Superior temporal gyrus (tissue), 1 donor: ENCODE results near the gene PTPRH.
"Not testable (repeated sequence)": the region's sequence is repeated elsewhere in the genome, so short reads cannot be mapped to it uniquely, and the experiment has no call there.

Experiments
- DNase-seq: peaks from one replicate; pipeline ENCODE4 v3.0.0-alpha.2; 2016; ENCODE audit errors: extremely low spot score

PTPRH gene

DNA sequence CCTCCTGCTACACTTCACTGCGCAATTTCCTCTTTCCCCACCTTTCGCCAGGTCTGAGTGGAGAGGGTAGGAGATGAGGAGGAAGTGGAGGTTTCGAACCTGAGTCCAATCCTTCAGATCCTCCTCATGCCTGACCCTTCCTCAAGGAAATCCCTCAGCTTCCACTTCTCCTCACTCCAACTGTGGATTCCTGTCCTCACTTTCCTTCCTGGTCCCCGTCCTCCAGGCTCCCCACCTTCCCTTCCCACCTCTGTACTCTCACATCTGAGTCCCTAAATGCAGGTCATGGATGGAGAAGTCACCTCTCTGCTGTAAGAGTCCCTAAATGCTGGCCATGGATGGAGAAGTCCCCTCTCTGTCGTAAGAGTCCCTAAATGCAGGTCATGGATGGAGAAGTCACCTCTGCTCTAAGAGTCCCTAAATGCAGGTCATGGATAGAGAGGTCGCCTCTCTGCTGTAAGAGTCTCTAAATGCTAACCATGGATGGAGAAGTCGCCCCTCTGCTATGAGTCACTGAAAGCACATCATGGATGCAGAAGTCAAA, 16.2 kb upstream of the PTPRH start:
- DNase-seq = no peak

DNA sequence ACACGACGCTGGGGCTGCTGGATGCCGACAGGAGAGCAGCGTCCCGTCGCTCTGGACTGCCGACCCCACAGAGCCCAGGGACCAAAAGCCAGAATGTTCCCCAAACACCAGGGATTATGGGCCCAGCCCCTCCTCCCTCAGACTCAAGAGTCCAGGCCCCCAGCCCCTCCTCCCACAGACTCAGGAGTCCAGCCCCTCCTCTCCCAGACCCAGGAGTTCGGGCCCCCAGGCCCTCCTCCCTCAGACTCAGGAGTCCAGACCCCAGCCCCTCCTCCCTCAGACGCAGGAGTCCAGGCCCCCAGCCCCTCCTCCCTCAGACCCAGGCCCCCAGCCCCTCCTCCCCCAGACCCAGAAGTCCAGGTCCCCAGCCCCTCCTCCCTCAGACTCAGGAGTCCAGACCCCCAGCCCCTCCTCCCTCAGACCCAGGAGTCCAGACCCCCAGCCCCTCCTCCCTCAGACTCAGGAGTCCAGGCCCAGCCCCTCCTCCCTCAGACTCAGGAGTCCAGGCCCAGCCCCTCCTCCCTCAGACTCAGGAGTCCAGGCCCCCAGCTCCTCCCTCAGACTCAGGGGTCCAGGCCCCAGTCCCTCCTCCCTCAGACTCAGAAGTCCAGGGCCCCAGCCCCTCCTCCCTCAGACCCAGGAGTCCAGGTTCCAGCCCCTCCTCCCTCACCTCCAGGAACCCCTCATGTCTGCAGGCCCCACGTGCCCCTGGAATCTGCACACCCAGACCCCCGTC, 15.5 kb upstream of the PTPRH start:
- DNase-seq = not testable (repeated sequence)

DNA sequence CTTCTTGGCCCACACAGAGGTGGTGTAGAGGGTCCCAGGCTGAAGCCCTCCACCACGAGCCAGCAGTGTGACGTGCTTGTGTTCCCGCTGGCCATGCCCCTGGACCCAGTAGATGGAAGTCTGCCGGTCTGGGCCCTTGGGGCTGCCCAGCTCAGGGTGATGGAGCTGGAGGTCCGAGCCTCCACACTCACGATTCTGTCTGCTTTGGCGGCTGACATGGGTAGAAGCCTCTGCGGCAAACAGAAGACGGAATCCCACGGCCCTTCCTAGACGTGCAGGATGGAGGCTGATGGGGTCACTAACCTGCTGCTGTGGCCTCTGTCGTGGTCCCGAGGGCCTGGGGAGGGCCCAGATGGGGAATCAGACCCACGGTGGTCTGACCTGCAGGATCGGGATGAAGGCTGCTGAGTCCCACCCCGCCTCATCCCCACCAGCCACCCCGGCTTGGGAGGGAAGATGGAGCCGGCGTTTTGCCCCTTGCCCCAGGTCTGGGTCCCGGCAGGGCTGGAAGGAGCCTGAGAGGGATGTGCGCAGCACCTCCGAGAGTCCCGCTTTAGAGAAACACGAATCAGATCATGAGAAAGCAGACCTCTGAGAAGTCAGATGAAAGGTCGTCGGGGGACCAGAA, 14.9 kb upstream of the PTPRH start:
- DNase-seq = no peak

DNA sequence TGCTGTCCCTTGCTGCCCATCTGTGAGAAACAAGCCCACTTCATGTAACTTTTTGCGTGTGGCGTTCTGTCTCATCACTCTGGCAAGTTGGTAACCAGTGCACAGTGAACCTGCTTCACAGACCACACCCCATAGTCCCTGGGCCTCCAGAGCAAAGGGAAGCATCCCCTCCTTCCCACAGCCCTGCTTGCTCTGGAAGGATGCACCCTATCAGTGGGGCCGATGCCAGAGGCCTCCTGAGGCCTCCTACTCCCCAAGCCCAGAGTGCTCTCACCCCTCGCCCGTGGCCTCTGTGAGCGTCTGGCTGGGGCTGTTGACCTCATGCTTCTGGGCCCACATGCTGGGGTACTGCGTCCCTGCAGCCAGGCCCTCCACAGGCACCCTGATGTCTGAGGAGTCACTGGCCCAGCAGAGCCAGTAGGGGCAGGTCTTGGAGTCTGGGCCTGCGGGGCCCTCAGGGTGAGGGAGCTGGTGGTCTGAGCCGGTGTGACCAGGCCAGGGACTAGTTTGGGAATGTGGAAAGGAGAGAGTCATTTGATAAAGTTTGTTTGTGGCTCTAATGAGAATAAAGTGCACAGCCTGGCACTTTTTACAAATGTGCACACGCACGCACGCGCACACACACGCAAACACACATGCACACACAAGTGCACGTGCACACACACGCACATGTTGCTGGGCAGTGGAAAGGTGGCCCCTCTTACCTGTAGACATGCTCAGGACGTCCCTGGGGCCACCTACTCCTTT, 14.2 kb upstream of the PTPRH start:
- no peak for DNase-seq

DNA sequence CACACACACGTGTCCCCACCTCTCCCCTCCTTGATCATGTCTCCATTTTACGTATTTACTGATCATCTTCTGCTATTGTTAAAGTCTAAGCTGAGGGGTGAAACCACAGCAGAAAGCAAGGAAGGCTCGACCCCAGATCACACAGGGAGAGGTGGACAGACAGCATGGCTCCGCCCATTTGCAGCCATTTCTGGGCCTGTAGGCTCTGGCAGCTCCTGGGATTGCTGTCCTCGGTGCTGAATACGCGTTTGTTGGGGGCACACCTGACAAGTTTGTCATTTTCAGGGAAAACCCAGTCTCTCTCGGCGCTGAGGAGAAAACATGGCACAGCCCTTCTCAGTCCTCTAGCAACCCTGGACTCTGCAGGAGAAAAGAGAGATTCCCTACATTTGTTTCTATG, 11.2 kb upstream of the PTPRH start:
- no peak for DNase-seq

DNA sequence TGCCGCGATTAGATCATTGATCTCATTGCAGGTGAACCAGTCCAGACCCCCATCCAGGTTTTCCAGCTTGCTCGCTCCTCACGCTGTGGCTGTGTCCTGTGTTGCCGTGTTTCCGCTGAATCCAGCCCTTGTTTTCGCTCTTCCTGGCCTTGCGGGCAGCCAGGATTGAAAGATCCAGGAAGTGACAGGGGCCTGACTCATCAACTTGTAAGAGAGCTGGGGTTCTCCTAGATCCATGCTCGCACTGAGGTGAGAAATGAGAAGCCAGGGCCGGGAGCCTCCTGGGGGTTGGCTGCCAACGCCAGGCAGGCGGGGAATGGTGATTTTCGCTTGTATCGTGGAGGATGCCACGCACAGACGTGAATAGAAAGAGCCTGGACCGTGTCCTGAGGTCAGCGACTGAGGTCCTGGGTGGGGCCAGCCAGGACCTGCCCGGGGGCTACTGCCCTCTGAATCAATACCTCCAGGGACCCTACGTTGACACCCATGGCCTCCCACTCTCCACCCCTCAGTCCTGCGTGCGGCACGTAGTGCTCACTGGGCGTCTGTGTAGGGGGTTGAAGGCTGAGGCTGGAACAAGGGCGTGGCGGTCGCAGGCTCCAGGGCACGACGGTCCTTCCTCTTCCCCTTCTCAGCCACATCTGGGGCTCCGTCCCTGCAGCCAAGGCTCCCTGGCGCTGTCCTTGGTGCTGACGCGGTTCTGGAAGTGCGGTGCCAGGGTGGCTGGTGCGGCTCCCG, 7.3 kb upstream of the PTPRH start:
- peak; percentile 90 for DNase-seq

DNA sequence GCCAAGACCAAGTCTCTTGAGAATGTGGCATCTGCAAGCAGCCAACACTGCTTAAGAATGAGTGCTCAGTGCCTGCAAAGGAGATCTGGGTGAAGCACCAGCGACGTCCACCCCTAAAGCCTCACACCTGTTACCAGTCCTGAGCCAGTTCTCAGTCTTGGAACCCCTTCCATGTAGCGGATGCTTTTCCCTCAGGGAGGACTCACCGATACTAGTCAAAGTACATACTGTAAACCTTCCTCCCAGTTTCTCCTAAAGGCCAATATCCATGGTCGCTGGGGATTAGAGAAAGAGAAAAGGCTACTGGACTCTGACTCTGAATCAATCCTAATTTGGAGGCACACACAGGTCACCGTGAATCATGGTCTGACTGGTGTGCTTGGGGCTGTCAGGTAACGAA, 4.2 kb upstream of the PTPRH start:
- DNase-seq = no peak

DNA sequence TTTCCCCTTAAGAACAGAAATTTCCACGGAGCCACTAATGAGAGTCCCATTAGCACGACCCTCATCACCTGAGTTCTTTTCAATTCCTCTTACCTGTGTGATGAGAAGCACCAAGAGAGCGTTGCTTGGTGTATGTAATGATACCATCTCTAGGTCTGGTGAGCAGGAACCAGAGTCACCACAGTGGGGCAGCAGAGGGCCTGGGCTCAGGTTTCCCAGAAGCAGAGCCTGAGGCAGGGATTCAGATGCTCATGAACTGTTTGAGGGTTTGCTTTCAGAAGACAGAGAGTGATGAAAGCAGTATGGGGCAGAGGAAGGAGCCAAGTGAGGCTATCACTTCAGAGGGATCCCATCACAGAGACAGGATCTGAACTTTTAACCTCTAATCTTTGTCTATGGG, 3.1 kb upstream of the PTPRH start:
- DNase-seq = no peak

DNA sequence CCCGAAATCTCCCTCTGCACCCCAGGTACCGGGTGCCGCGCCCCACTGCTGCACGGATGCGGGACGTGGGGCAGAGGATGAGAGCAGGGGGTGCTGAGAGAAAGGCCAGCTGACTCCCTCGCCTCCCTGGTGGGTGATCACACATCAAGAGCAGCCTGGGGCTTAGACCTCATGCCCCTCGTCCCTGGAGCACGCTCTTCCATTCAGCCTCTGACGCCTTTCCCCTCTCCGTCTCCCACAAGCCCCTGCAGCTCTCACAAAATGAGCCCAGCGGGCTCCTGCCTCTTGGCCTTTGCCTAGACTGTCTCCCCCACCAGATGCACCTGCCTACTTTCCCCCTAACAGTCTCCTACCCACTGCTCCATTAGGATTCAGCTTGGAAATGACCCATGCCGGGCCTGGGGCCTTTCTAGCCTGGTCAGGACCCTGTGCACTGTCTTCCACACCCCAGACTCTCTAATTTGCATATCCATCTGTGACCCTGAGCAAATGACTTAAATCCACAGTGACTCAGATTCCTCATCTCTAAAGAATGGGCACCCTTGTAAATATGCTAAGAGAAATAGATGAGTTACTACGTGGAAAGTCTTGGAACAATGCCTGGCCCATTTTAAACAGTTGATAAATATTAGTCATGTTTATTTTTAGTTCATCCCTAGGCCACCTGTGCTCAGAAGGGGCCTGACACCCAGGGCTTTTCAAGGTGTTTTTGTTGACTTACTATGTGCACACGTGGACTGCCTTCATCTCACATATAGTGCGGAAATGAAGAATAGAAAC, 582 bp upstream of the PTPRH start:
- DNase-seq = no peak

DNA sequence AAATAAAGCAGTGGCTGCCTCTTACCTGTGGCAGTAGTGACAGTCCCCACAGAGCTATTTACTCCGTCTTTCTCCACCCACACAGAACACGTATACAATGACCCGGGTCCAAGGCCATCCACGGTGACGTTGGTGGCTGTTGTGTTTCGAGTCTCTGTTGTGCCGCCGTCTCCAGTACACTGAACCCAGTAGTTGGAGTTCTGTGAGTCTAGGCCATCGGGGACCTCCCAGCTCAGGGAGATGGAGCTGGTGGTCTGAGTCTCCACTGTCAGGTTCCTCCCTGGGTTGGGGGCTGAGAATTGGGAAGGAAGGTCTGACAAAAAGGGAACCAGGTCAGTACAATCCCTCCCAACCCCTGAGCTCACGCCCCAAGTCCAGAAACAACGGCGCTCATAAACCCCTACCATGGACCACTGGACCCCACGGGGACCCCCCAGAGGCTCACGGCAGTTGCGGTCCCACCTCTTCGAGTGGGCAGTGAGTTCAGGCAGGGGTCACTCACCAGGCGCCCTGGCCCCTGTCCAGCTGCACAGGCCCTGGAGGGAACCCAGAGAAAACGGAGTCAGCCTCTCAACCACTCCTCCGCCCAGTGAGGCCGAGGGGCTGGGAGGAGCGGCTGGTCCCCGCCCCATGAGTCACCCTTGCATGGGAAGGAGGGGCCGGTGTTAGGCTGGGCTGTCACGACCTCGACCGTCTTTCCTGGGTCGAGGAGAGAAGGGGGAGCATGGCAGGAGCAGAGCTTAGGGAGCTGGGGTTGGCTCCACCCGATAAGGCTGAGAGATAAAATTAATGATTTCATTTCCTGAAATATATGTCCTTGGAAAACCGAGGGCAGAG, 2.4 kb downstream of the PTPRH start:
- peak; percentile 29 for DNase-seq

DNA sequence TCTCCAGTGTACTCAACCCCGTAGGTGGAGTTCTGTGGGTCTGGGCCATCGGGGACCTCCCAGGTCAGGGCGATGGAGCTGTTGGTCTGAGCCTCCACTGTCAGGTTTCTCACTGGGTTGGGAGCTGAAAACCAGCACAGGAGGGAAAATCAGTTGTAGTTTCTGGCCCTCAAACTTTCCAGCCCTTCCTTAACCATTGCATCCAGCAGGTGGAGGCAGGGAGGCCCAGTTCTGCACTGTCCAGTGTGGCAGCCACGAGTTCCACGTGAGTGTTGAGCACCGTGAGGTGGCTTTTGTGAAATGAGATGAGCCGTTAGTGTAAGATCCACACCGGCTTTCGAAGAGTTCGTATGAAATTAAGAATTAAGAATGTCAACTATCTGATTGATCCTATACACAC, 7.1 kb downstream of the PTPRH start:
- DNase-seq = not testable (repeated sequence)

DNA sequence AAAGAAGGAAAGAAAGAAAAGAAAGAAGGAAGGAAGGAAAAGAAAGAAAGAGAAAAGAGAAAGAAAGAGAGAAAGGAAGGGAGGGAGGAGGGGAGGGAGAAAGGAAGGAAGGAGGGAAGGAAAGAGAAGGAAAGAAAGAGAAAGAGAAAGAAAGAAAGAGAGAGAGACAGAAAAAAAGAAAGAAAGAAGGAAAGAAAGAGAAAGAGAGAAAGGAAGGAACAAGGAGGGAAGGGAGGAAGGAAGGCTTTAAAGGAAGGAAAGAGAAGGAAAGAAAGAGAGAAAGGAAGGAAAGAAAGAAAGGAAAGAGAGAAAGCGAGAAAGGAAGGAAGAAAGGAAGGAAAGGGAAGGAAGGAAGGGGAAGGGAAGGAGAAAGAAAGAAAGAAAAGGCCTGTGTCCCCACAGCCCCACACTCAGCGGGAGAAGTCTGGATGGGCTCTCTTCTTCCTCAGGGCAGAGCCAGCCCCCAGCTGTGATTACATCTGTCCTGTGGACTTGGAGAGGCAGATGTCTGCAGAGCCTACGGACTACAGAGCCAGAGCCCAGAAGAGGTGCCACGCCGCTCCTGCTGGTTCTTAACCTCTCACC, 9.6 kb downstream of the PTPRH start:
- DNase-seq = no peak

DNA sequence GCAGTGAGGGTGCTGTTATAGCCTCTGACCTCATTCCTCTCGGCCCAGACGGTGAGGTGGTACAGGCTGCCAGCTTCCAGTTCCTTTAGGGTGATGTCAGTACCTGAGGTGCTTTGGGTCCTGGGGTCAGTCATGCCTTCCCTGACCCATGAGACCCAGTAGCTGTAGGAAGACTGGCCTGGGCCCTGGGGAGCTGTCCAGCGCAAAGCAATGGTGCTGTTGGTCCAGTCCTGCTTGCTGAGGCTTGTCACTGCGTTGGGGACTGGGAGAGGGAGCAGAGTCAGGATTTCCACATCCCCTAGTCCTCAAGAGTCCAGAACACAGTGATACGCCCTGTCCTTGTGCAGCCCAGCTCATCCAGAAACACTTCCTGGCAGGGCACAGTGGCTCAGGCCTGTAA, 10.7 kb downstream of the PTPRH start:
- DNase-seq = no peak

DNA sequence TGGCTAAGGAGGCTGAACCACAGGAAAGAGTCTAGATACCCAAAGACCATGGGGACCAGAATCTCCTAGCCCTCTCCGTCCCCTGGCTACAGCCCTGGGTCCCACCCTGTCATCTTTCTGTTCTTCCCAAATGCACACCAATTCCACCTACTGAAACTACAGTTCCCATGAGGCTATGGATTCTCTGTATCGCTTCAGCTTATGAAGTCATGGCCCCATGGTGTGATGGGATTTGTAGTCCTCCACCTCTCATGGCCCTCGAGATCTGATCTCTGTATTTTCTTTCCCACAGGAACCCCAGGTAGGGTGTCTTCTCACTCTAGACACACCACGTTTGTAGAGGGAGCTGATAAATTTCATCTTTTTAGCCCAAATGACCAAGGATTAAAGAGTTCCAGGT, 11.8 kb downstream of the PTPRH start:
- peak; percentile 35 for DNase-seq

DNA sequence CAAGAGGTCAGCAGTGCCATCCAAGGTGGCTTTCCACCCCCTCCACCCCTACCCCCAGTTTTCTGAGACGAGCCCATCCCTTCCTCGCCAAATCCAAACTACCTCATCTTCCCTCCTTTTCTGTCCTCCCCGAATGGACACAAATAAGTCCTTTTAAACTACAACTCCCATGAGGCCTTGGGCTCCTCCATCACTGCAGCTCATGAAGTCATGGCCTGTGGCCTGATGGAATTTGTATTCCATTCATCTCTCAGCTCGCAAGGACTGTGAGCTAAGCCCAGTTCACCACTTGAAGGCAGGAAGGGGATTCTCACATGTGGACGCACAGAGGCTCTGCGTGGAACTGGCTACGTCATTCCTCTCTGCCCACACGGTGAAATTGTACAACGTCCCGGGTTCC, 12.5 kb downstream of the PTPRH start:
- DNase-seq = no peak

DNA sequence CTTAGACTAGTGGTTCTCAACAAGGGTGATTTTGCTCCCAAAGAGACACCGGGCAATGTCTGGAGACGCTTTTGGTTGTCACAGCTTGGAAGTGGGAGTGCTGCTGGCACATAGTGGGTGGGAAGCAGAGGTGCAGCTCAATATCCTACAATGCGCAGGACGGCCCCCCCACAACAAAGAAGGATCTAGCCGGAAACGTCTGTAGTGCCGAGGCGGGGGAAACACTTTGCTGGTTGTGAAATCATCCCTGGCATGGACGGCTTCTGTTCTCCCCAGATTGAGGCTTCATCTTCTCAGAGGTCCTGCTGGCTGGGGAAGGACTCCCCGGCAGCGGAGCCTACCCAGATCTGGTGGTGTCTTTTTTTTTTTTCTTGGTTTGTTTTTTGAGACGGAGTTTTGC, 15.8 kb downstream of the PTPRH start:
- DNase-seq = peak; percentile 60

DNA sequence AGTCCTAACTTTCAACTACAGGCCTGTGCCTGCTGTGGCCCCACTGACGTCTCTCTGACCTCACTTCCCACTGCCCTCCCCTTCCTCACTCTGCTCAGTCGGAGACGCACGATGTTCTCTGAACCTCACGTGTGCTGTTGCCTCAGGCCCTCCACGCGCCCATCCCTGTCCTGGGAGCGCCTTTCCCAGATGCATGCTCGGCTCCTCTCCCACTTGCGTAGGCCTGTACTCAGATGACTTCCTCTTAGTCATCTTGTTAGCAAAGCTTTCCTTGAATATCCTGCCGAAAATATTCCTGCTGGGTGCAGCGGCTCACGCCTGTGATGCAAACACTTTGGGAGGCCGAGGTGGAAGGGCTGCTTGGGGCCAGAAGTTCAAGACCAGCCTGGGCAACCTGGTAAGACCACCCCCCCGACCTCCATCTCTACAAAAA, 19.9 kb downstream of the PTPRH start:
- peak; percentile 69 for DNase-seq

DNA sequence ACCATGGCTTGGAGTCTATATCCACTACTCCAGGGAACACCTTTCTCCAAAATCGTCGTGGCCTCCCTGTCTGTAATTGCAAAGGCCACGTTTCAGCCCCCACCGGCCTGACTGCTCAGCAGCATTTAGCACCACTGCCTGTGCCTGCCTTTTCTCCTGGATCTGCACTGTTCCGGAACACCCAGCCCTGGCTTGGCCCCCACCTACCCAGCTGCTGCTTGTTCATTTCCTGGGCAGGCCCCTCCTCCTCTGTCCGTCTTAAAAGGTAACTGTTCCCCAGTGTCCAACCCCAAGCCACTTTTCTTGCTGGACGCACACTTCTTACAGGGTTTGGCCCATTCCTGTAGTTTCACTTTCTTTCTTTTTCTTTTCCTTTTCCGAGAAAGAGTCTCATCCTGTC, 20.7 kb downstream of the PTPRH start:
- no peak for DNase-seq

DNA sequence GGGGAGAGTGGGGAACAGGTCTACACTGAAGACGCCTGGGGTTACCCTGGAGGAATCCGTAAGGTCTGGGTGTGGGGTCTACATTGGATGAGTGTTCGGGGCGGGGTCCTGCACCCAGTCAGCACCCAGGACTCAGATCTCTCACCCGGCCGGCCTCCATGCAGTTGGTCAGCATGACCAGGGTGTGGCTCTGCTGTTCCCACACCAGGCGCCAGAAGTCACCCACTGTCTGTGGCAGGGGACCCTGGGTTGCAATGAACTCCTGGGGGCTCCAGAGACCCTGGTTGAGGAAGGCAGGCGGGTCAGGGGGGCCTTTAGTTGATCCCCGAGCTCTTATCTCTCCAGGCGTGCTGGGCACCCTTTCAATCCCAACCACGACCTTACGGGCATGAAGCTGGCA, 23.2 kb downstream of the PTPRH start:
- no peak for DNase-seq

DNA sequence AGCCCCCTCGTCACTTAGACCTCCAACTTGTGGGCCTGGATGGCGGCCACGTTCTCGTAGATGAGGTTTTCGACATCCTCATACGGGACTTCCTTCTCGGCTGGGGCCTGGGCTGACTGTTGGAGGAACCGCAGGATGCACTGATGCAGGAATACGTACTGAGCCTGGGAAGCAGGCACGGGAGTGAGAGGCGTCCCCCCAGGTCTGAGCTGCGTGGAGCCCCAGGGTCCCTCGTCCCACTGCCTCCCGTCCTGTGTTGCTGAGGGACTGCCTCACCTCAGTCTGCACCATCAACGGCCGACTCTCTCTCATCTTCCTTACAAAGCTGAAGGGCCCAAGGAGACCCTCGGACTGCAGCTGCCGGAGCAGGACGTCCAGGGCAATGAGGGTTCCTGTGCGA, 27.6 kb downstream of the PTPRH start:
- no peak for DNase-seq
